ENCODE results near the gene KCNK17.

GRCh38 chr6:39343396-39343870 is 29.2 kb upstream of the KCNK17 start:
- TF ChIP-seq CTCF (IDR thresholded peaks at IDR 0.05) (no peak), POLR2AphosphoS5 (IDR thresholded peaks at IDR 0.05) (no peak)

Measured in stomach (tissue), 4 donors.